NCI-H1105 (cell line): ENCODE results near the gene RBFOX2.

Experiments used
- DNase-seq: peaks from one replicate; lab custom pipeline; 2025; lab: John Stamatoyannopoulos, UW

The RBFOX2 gene

GRCh38 chr22:35899736-35900135 lies 128.9 kb downstream of the RBFOX2 start:
- DNase-seq = no peak

GRCh38 chr22:35896111-35896705 lies 132.4 kb downstream of the RBFOX2 start:
- DNase-seq = no peak

- no peak for DNase-seq
These were observed 133.5 kb downstream of the RBFOX2 start for GRCh38 chr22:35894937-35895708.

GRCh38 chr22:35894464-35894878 lies 134.2 kb downstream of the RBFOX2 start:
- DNase-seq = no peak

- no peak for DNase-seq
These were observed 134.9 kb downstream of the RBFOX2 start for GRCh38 chr22:35893698-35894097.

- DNase-seq = no peak
These were observed 136.4 kb downstream of the RBFOX2 start for GRCh38 chr22:35892192-35892591.

GRCh38 chr22:35891442-35891841 lies 137.2 kb downstream of the RBFOX2 start:
- no peak for DNase-seq

GRCh38 chr22:35889071-35889470 lies 139.6 kb downstream of the RBFOX2 start:
- no peak for DNase-seq

GRCh38 chr22:35888181-35888870 lies 140.3 kb downstream of the RBFOX2 start:
- DNase-seq = no peak

- DNase-seq = no peak
These were observed 141.2 kb downstream of the RBFOX2 start for GRCh38 chr22:35887296-35887875.

- no peak for DNase-seq
These were observed 142.3 kb downstream of the RBFOX2 start for GRCh38 chr22:35886309-35886708.

GRCh38 chr22:35884529-35884928 lies 144.1 kb downstream of the RBFOX2 start:
- DNase-seq = no peak

- no peak for DNase-seq
These were observed 145.5 kb downstream of the RBFOX2 start for GRCh38 chr22:35883031-35883620.

GRCh38 chr22:35882211-35883030 lies 146.2 kb downstream of the RBFOX2 start:
- no peak for DNase-seq

GRCh38 chr22:35879351-35879750 lies 149.3 kb downstream of the RBFOX2 start:
- no peak for DNase-seq

- no peak for DNase-seq
These were observed 155.2 kb downstream of the RBFOX2 start for GRCh38 chr22:35873426-35873825.

GRCh38 chr22:35872451-35872850 lies 156.2 kb downstream of the RBFOX2 start:
- no peak for DNase-seq

- no peak for DNase-seq
These were observed 157.9 kb downstream of the RBFOX2 start for GRCh38 chr22:35870517-35871293.

- DNase-seq = no peak
These were observed 159.7 kb downstream of the RBFOX2 start for GRCh38 chr22:35868938-35869337.

- no peak for DNase-seq
These were observed 162.0 kb downstream of the RBFOX2 start for GRCh38 chr22:35866651-35867050.
